CD4-positive, alpha-beta memory T cell (primary cell): ENCODE results near the gene MANF. TPM values are rescaled to one million over a fixed set of nuclear protein-coding genes. Genes with fewer than 3 reads are reported as not detected.

ENCODE experiments used
- CTCF ChIA-PET: fragments of 350-600 bp; sonication (Branson Sonifier 250); formaldehyde crosslinking; loops from one replicate; lab custom pipeline; 2021; ENCODE audit warnings: inconsistent platforms; ENCODE audit not compliant: partially characterized antibody; lab: Charles Lee
- POLR2A ChIA-PET: fragments of 350-600 bp; sonication (Branson Sonifier 250); formaldehyde crosslinking; loops from one replicate; lab custom pipeline; 2021; ENCODE audit not compliant: partially characterized antibody; lab: Charles Lee
- DNase-seq, 5 donors: peaks; one replicate each; pipeline versions ENCODE4 v3.0.0 to v3.0.0-alpha.2; 2020 to 2022; ENCODE audit warnings: mixed read lengths in 1 of 5
- H3K27ac ChIP-seq: one replicate; pipeline ENCODE4 v1.7.0; 2013; ENCODE audit warnings: low read depth, low read length
- H3K27me3 ChIP-seq: 2 replicates; pipeline ENCODE4 v1.7.0; 2013; ENCODE audit warnings: mild to moderate bottlenecking, low read length, moderate library complexity; ENCODE audit not compliant: insufficient read depth
- H3K36me3 ChIP-seq: 2 replicates; pipeline ENCODE4 v1.7.0; 2013; ENCODE audit warnings: mild to moderate bottlenecking, low read length, moderate library complexity; ENCODE audit not compliant: insufficient read depth
- H3K4me1 ChIP-seq: 2 replicates; pipeline ENCODE4 v1.7.0; 2013; ENCODE audit warnings: mild to moderate bottlenecking, low read length, moderate library complexity; ENCODE audit not compliant: insufficient read depth
- H3K4me3 ChIP-seq, 2 donors: one replicate each; pipeline ENCODE4 v1.7.0; 2013; ENCODE audit warnings: low read length in 2 of 2, mild to moderate bottlenecking in 1 of 2
- H3K9me3 ChIP-seq, 2 donors: one replicate each; pipeline ENCODE4 v1.7.0; 2013; ENCODE audit warnings: low read length in 2 of 2, control low read depth in 1 of 2; ENCODE audit not compliant: control insufficient read depth in 1 of 2
- H3K27ac Mint-ChIP-seq, 7 donors: one replicate each; pipeline ENCODE4 v1.8.0; 2020 to 2021; ENCODE audit warnings: mixed read lengths in 7 of 7, mild to moderate bottlenecking in 6 of 7, inconsistent platforms in 3 of 7, moderate library complexity in 3 of 7
- H3K27me3 Mint-ChIP-seq, 2 donors: one replicate each; pipeline ENCODE4 v1.8.0; 2020 to 2021; ENCODE audit warnings: mixed read lengths in 2 of 2
- H3K36me3 Mint-ChIP-seq, 2 donors: one replicate each; pipeline ENCODE4 v1.8.0; 2020 to 2021; ENCODE audit warnings: mixed read lengths in 2 of 2, inconsistent platforms in 1 of 2, mild to moderate bottlenecking in 1 of 2
- H3K4me1 Mint-ChIP-seq, 4 donors: one replicate each; pipeline ENCODE4 v1.8.0; 2020 to 2021; ENCODE audit warnings: mixed read lengths in 4 of 4, mild to moderate bottlenecking in 1 of 4
- H3K4me3 Mint-ChIP-seq, 8 donors: one replicate each; pipeline ENCODE4 v1.8.0; 2020 to 2021; ENCODE audit warnings: mixed read lengths in 8 of 8, mild to moderate bottlenecking in 7 of 8, moderate library complexity in 6 of 8, inconsistent platforms in 3 of 8
- H3K9me3 Mint-ChIP-seq, 8 donors: one replicate each; pipeline ENCODE4 v1.8.0; 2020 to 2021; ENCODE audit warnings: mixed read lengths in 8 of 8, mild to moderate bottlenecking in 5 of 8, inconsistent platforms in 3 of 8, moderate library complexity in 1 of 8
- intact Hi-C: fragments of 100-400 bp; cut with micrococcal nuclease; formaldehyde crosslinking; loops from one replicate; pipeline ENCODE4 v1.15.1; 2023
- polyA plus RNA-seq, 2 donors: library from polyadenylated mRNA; unstranded; fragments of 300-500 nt; fragmentation: Illumina TruSeq; gene quantifications; one replicate each; pipeline ENCODE4 v1.2.3, GENCODE V29; 2021
- total RNA-seq, 2 experiments: library from RNA; stranded (reverse); gene quantifications; one replicate each; pipeline ENCODE4 v1.2.3, GENCODE V29; 2021

MANF gene
- total and polyA plus RNA-seq, 4 experiments from 2014 or later: 39.0 to 79.0 (median 69.4) TPM

- Mint-ChIP-seq H3K36me3 (peaks cover 46 to 68% of the 10 kb centered on the region in 2 donors), H3K4me1 (peaks cover 6 to 27% (median 13%) of the 10 kb centered on the region in 4 donors), H3K27ac (peak overlapping the region in 2 of 7 donors; percentile 23 to 24), H3K4me3 (no peak overlapping the region), H3K9me3 (no peaks in the 10 kb centered on the region), H3K27me3 (no peaks in the 10 kb centered on the region)
- POLR2A ChIA-PET: interaction anchor here (1.2 kb wide), 1 partner anchor 9 kb away, joined by 3 read pairs; no protein-coding TSS in a partner anchor
- no peak for DNase-seq
- CTCF ChIA-PET: interaction anchor here (1.3 kb wide), 1 partner anchor 26 kb away, joined by 5 read pairs; no protein-coding TSS in a partner anchor
- no peaks in the 10 kb centered on the region for H3K27me3 ChIP-seq
- peaks cover 4% of the 10 kb centered on the region for H3K4me1 ChIP-seq
- H3K4me3 ChIP-seq: no peak overlapping the region
- intact Hi-C loops: no loop called here
- H3K27ac ChIP-seq: no peak overlapping the region
- H3K9me3 ChIP-seq: no peaks in the 10 kb centered on the region
- H3K36me3 ChIP-seq: peaks cover 31% of the 10 kb centered on the region
Observed at GRCh38 chr3:51408813-51409212, 23.7 kb downstream of the MANF start.

GRCh38 chr3:51422211-51422610, 37.1 kb downstream of the MANF start:
- Histone ChIP-seq H3K27me3 (no peaks in the 10 kb centered on the region), H3K9me3 (no peaks in the 10 kb centered on the region), H3K27ac (no peak overlapping the region), H3K4me1 (no peaks in the 10 kb centered on the region), H3K36me3 (peaks cover 44% of the 10 kb centered on the region), H3K4me3 (no peak overlapping the region)
- POLR2A ChIA-PET: no interaction called here
- Mint-ChIP-seq H3K9me3 (no peaks in the 10 kb centered on the region), H3K4me3 (no peak overlapping the region), H3K27ac (peak overlapping the region in 1 of 7 donors; percentile 79), H3K36me3 (peaks cover 37 to 55% of the 10 kb centered on the region in 2 donors), H3K27me3 (no peaks in the 10 kb centered on the region), H3K4me1 (peaks cover 0 to 2% (median 0%) of the 10 kb centered on the region in 4 donors)
- intact Hi-C loops: no loop called here
- CTCF ChIA-PET: interaction anchor here (1.3 to 3.3 kb wide), 2 partner anchors 12 to 17 kb away, joined by 3 to 9 read pairs; no protein-coding TSS in a partner anchor
- no peak for DNase-seq

- Histone ChIP-seq H3K27ac (no peak overlapping the region), H3K4me3 (no peak overlapping the region), H3K9me3 (no peaks in the 10 kb centered on the region), H3K36me3 (peaks cover 33% of the 10 kb centered on the region), H3K4me1 (no peaks in the 10 kb centered on the region), H3K27me3 (no peaks in the 10 kb centered on the region)
- intact Hi-C loops: no loop called here
- Mint-ChIP-seq H3K27me3 (no peaks in the 10 kb centered on the region), H3K36me3 (peaks cover 30 to 52% of the 10 kb centered on the region in 2 donors), H3K4me1 (peaks cover 0 to 2% (median 0%) of the 10 kb centered on the region in 4 donors), H3K27ac (peak overlapping the region in 1 of 7 donors; percentile 25), H3K4me3 (no peak overlapping the region), H3K9me3 (no peaks in the 10 kb centered on the region)
- ChIA-PET POLR2A (interaction anchor here (1.0 kb wide), 1 partner anchor 35 kb away, joined by 3 read pairs; no protein-coding TSS in a partner anchor), CTCF (no interaction called here)
- DNase-seq: no peak
Observed at GRCh38 chr3:51426921-51427320, 41.8 kb downstream of the MANF start.

GRCh38 chr3:51429138-51429537, 44.0 kb downstream of the MANF start:
- intact Hi-C loops: no loop called here
- Histone ChIP-seq H3K9me3 (no peaks in the 10 kb centered on the region), H3K36me3 (peaks cover 33% of the 10 kb centered on the region), H3K4me3 (no peak overlapping the region), H3K27ac (no peak overlapping the region), H3K27me3 (no peaks in the 10 kb centered on the region), H3K4me1 (no peaks in the 10 kb centered on the region)
- Mint-ChIP-seq H3K4me1 (no peaks in the 10 kb centered on the region), H3K27ac (peak overlapping the region in 1 of 7 donors; percentile 59), H3K36me3 (peaks cover 30 to 54% of the 10 kb centered on the region in 2 donors), H3K9me3 (no peaks in the 10 kb centered on the region), H3K27me3 (no peaks in the 10 kb centered on the region), H3K4me3 (no peak overlapping the region)
- CTCF ChIA-PET: no interaction called here
- POLR2A ChIA-PET: interaction anchor here (0.7 kb wide), 1 partner anchor 70 kb away, joined by 3 read pairs; no protein-coding TSS in a partner anchor
- no peak for DNase-seq

- POLR2A ChIA-PET: interaction anchor here (0.9 to 1.5 kb wide), 3 partner anchors 42 to 49 kb away, joined by 3 to 7 read pairs (median 4); partner anchors contain the start of gene MANF
- Mint-ChIP-seq H3K27ac (no peak overlapping the region), H3K4me3 (no peak overlapping the region), H3K4me1 (peaks cover 7 to 13% (median 8%) of the 10 kb centered on the region in 4 donors), H3K36me3 (peaks cover 25 to 55% of the 10 kb centered on the region in 2 donors), H3K9me3 (no peaks in the 10 kb centered on the region), H3K27me3 (no peaks in the 10 kb centered on the region)
- no peak for DNase-seq
- H3K4me3 ChIP-seq: no peak overlapping the region
- H3K4me1 ChIP-seq: no peaks in the 10 kb centered on the region
- H3K9me3 ChIP-seq: no peaks in the 10 kb centered on the region
- CTCF ChIA-PET: interaction anchor here (0.8 to 2.8 kb wide), 19 partner anchors 9 to 821 kb away, joined by 3 to 46 read pairs (median 5); partner anchors contain the start of gene RBM15B
- intact Hi-C loops: loop anchor here (1.0 kb wide), 2 partner anchors 45 to 818 kb away; no protein-coding TSS in a partner anchor
- H3K36me3 ChIP-seq: peaks cover 18% of the 10 kb centered on the region
- no peak overlapping the region for H3K27ac ChIP-seq
- no peaks in the 10 kb centered on the region for H3K27me3 ChIP-seq
Observed at GRCh38 chr3:51434110-51434509, 49.0 kb downstream of the MANF start.

- Histone ChIP-seq H3K9me3 (no peaks in the 10 kb centered on the region), H3K4me1 (no peaks in the 10 kb centered on the region), H3K27ac (no peak overlapping the region), H3K4me3 (no peak overlapping the region), H3K36me3 (peaks cover 14% of the 10 kb centered on the region), H3K27me3 (no peaks in the 10 kb centered on the region)
- no peak overlapping the region for H3K4me3 Mint-ChIP-seq
- ChIA-PET CTCF (interaction anchor here (0.5 to 2.8 kb wide), 21 partner anchors 10 to 1881 kb away, joined by 3 to 46 read pairs (median 5); partner anchors contain the start of gene RBM15B), POLR2A (interaction anchor here (0.9 to 1.5 kb wide), 3 partner anchors 43 to 50 kb away, joined by 3 to 7 read pairs (median 4); partner anchors contain the start of gene MANF)
- H3K4me1 Mint-ChIP-seq: peaks cover 7 to 13% (median 8%) of the 10 kb centered on the region in 4 donors
- no peaks in the 10 kb centered on the region for H3K27me3 Mint-ChIP-seq
- intact Hi-C loops: loop anchor here (1.0 kb wide), 2 partner anchors 46 to 819 kb away; no protein-coding TSS in a partner anchor
- peak overlapping the region in 6 of 7 donors; percentile 31 to 81 (median 55) for H3K27ac Mint-ChIP-seq
- H3K9me3 Mint-ChIP-seq: no peaks in the 10 kb centered on the region
- peaks cover 20 to 51% of the 10 kb centered on the region in 2 donors for H3K36me3 Mint-ChIP-seq
- peak; percentile 48 to 56 (median 53) for DNase-seq
Observed at GRCh38 chr3:51434746-51435327, 49.7 kb downstream of the MANF start.
